Measurements from ENCODE around the gene RAB3IL1.

The RAB3IL1 gene

GRCh38 chr11:61907282-61907681 is 10.1 kb downstream of the RAB3IL1 start:
- no peak for TF ChIP-seq ZNF274 (IDR thresholded peaks at IDR 0.05; ENCODE audit: low read depth, low read length)
- no peak overlapping the region for H3K4me3 ChIP-seq (ENCODE audit: low read length)

GRCh38 chr11:61906522-61906909 is 10.8 kb downstream of the RAB3IL1 start:
- no peak for TF ChIP-seq ZNF274 (IDR thresholded peaks at IDR 0.05; ENCODE audit: low read depth, low read length)
- H3K4me3 ChIP-seq (ENCODE audit: low read length), result no peak overlapping the region

- TF ChIP-seq ZNF274 (IDR thresholded peaks at IDR 0.05; ENCODE audit: low read depth, low read length), result no peak
- H3K4me3 ChIP-seq (ENCODE audit: low read length), result no peak overlapping the region
These were observed 11.4 kb downstream of the RAB3IL1 start for GRCh38 chr11:61905801-61906521.

- H3K4me3 ChIP-seq (ENCODE audit: low read length), result no peak overlapping the region
- no peak for TF ChIP-seq ZNF274 (IDR thresholded peaks at IDR 0.05; ENCODE audit: low read depth, low read length)
These were observed 12.2 kb downstream of the RAB3IL1 start for GRCh38 chr11:61905067-61905696.

- no peak for TF ChIP-seq ZNF274 (IDR thresholded peaks at IDR 0.05; ENCODE audit: low read depth, low read length)
- no peak overlapping the region for H3K4me3 ChIP-seq (ENCODE audit: low read length)
These were observed 12.8 kb downstream of the RAB3IL1 start for GRCh38 chr11:61904539-61905048.

GRCh38 chr11:61903845-61904244 is 13.5 kb downstream of the RAB3IL1 start:
- no peak overlapping the region for H3K4me3 ChIP-seq (ENCODE audit: low read length)
- no peak for TF ChIP-seq ZNF274 (IDR thresholded peaks at IDR 0.05; ENCODE audit: low read depth, low read length)

GRCh38 chr11:61902313-61902712 is 15.1 kb downstream of the RAB3IL1 start:
- TF ChIP-seq ZNF274 (IDR thresholded peaks at IDR 0.05; ENCODE audit: low read depth, low read length), result no peak

GRCh38 chr11:61901397-61901796 is 16.0 kb downstream of the RAB3IL1 start:
- TF ChIP-seq ZNF274 (IDR thresholded peaks at IDR 0.05; ENCODE audit: low read depth, low read length), result no peak
- H3K4me3 ChIP-seq (ENCODE audit: low read length), result no peak overlapping the region

More at GRCh38 chr11:61902313-61902712, 15.1 kb downstream of the RAB3IL1 start:
- no peak overlapping the region for H3K4me3 ChIP-seq (ENCODE audit: low read length)

- H3K4me3 ChIP-seq (ENCODE audit: low read length), result no peak overlapping the region
- TF ChIP-seq ZNF274 (IDR thresholded peaks at IDR 0.05; ENCODE audit: low read depth, low read length), result no peak
These were observed 17.1 kb downstream of the RAB3IL1 start for GRCh38 chr11:61900251-61900650.

- no peak for TF ChIP-seq ZNF274 (IDR thresholded peaks at IDR 0.05; ENCODE audit: low read depth, low read length)
- no peak overlapping the region for H3K4me3 ChIP-seq (ENCODE audit: low read length)
These were observed 18.1 kb downstream of the RAB3IL1 start for GRCh38 chr11:61899146-61899841.

GRCh38 chr11:61898247-61898582 is 19.2 kb downstream of the RAB3IL1 start:
- H3K4me3 ChIP-seq (ENCODE audit: low read length), result no peak overlapping the region
- TF ChIP-seq ZNF274 (IDR thresholded peaks at IDR 0.05; ENCODE audit: low read depth, low read length), result no peak

GRCh38 chr11:61897387-61898246 is 19.7 kb downstream of the RAB3IL1 start:
- no peak for TF ChIP-seq ZNF274 (IDR thresholded peaks at IDR 0.05; ENCODE audit: low read depth, low read length)

GRCh38 chr11:61896665-61897386 is 20.5 kb downstream of the RAB3IL1 start:
- no peak for TF ChIP-seq ZNF274 (IDR thresholded peaks at IDR 0.05; ENCODE audit: low read depth, low read length)

More at GRCh38 chr11:61897387-61898246, 19.7 kb downstream of the RAB3IL1 start:
- no peak overlapping the region for H3K4me3 ChIP-seq (ENCODE audit: low read length)

More at GRCh38 chr11:61896665-61897386, 20.5 kb downstream of the RAB3IL1 start:
- no peak overlapping the region for H3K4me3 ChIP-seq (ENCODE audit: low read length)

Measured in GM08714 (cell line).